PC-3 (cell line): ENCODE data around the gene IL4I1.

ENCODE experiments used
- EZH2phosphoT487 ChIP-seq: fragments of 300-600 bp; sonication (generic); IDR thresholded peaks from 2 replicates; pipeline ENCODE4 v1.6.1; 2018; ENCODE audit warnings: mild to moderate bottlenecking, antibody characterized with exemption, low read length, borderline replicate concordance
- TF ChIP-seq, protein P1 (sequence below): fragments of 300-600 bp; sonication (generic); conservative IDR thresholded peaks from 2 replicates; pipeline ENCODE4 v1.5.1; 2017; ENCODE audit warnings: antibody characterized with exemption, low read depth, mild to moderate bottlenecking, low read length

- TF ChIP-seq, protein P1, sequence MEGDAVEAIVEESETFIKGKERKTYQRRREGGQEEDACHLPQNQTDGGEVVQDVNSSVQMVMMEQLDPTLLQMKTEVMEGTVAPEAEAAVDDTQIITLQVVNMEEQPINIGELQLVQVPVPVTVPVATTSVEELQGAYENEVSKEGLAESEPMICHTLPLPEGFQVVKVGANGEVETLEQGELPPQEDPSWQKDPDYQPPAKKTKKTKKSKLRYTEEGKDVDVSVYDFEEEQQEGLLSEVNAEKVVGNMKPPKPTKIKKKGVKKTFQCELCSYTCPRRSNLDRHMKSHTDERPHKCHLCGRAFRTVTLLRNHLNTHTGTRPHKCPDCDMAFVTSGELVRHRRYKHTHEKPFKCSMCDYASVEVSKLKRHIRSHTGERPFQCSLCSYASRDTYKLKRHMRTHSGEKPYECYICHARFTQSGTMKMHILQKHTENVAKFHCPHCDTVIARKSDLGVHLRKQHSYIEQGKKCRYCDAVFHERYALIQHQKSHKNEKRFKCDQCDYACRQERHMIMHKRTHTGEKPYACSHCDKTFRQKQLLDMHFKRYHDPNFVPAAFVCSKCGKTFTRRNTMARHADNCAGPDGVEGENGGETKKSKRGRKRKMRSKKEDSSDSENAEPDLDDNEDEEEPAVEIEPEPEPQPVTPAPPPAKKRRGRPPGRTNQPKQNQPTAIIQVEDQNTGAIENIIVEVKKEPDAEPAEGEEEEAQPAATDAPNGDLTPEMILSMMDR = no peak
- TF ChIP-seq EZH2phosphoT487 = no peak
Measured at GRCh38 chr19:49907745-49908446, 11.2 kb upstream of the IL4I1 start.
